Urinary bladder (tissue), 4 donors: Measurements from ENCODE around the gene TFEB. TPM values are rescaled to one million over a fixed set of nuclear protein-coding genes. Genes with fewer than 3 reads are reported as not detected.

ENCODE experiments used
- DNase-seq: peaks from one replicate; pipeline ENCODE4 v3.0.0-alpha.2; 2015; ENCODE audit errors: extremely low spot score
- H3K27ac ChIP-seq: one replicate; pipeline ENCODE4 v1.5.1; 2013; ENCODE audit warnings: low read depth, mild to moderate bottlenecking, moderate library complexity
- H3K36me3 ChIP-seq: one replicate; pipeline ENCODE4 v1.6.1; 2013; ENCODE audit warnings: mild to moderate bottlenecking, moderate library complexity; ENCODE audit not compliant: insufficient read depth
- H3K4me1 ChIP-seq: one replicate; pipeline ENCODE4 v1.6.1; 2013; ENCODE audit warnings: mild to moderate bottlenecking, moderate library complexity; ENCODE audit not compliant: insufficient read depth
- H3K4me3 ChIP-seq: one replicate; pipeline ENCODE4 v1.5.1; 2013; ENCODE audit warnings: low read depth, low read length
- WGBS: extraction: QIAGEN DNeasy Blood & Tissue Kit; methylation state at CpG from one replicate; pipeline ENCODE4 v1.1.7; 2013; 5-methylcytosine and 5-hydroxymethylcytosine counted together
- polyA plus RNA-seq: library from polyadenylated mRNA; stranded (reverse); fragments of 200-250 nt; gene quantifications from one replicate; pipeline ENCODE4 v1.2.3, GENCODE V29; 2013
- total RNA-seq: library from RNA; depleted of rRNA; stranded (reverse); fragments of >200 nt; gene quantifications from one replicate; pipeline ENCODE4 v1.2.3, GENCODE V29; 2014
- donor health status: healthy with polysubstance abuse.
- donor health status: healthy.

The TFEB gene
- total and polyA plus RNA-seq, 2 donors: 4.3 to 25.4 TPM

GRCh38 chr6:41739041-41739440 lies 3.6 kb upstream of the TFEB start:
- 66% methylated on average over 4 of the region's 4 CpGs for WGBS
- H3K4me3 ChIP-seq: no peak overlapping the region
- no peak overlapping the region for H3K27ac ChIP-seq
- no peak for DNase-seq
- H3K36me3 ChIP-seq: no peaks in the 10 kb centered on the region
- no peaks in the 10 kb centered on the region for H3K4me1 ChIP-seq

GRCh38 chr6:41737591-41738130 lies 2.3 kb upstream of the TFEB start:
- Histone ChIP-seq H3K4me1 (peaks cover 2% of the 10 kb centered on the region), H3K4me3 (no peak overlapping the region), H3K36me3 (no peaks in the 10 kb centered on the region), H3K27ac (no peak overlapping the region)
- no peak for DNase-seq
- WGBS: 84% methylated on average over 6 of the region's 6 CpGs

GRCh38 chr6:41736800-41737555 lies 1.6 kb upstream of the TFEB start:
- H3K4me3 ChIP-seq: no peak overlapping the region
- H3K36me3 ChIP-seq: no peaks in the 10 kb centered on the region
- H3K4me1 ChIP-seq: peaks cover 2% of the 10 kb centered on the region
- no peak for DNase-seq
- WGBS: 89% methylated on average over 13 of the region's 13 CpGs
- no peak overlapping the region for H3K27ac ChIP-seq

DNA sequence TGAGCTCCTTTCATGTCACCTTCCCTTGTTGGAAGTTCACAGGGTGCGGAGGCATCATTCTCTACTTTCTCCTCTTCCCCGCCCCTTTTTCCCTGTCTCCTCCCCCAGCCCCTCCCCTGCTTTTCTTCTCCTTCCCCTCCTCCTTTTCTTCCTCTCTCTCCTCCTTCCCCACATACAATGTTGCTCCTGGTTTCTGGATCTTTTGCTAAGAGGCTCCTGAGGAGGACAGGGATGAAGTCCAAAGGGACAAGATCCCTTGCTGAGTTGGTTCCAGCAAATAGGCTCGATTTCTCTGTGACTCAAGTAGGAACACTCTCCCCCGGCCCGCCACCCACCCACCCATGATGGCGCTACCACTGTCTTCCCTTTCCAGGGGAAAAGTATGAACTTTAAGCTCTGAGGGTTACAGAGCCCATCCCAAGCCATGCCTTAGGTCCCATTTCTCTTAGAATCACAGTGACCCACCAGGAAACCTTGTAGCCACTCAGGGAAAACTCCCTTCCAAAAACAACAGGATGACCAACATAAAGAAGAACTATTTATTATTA lies 852 bp upstream of the TFEB start:
- Histone ChIP-seq H3K36me3 (no peaks in the 10 kb centered on the region), H3K27ac (no peak overlapping the region), H3K4me1 (peaks cover 2% of the 10 kb centered on the region), H3K4me3 (no peak overlapping the region)
- 76% methylated on average over 6 of the region's 6 CpGs for WGBS
- DNase-seq: no peak

DNA sequence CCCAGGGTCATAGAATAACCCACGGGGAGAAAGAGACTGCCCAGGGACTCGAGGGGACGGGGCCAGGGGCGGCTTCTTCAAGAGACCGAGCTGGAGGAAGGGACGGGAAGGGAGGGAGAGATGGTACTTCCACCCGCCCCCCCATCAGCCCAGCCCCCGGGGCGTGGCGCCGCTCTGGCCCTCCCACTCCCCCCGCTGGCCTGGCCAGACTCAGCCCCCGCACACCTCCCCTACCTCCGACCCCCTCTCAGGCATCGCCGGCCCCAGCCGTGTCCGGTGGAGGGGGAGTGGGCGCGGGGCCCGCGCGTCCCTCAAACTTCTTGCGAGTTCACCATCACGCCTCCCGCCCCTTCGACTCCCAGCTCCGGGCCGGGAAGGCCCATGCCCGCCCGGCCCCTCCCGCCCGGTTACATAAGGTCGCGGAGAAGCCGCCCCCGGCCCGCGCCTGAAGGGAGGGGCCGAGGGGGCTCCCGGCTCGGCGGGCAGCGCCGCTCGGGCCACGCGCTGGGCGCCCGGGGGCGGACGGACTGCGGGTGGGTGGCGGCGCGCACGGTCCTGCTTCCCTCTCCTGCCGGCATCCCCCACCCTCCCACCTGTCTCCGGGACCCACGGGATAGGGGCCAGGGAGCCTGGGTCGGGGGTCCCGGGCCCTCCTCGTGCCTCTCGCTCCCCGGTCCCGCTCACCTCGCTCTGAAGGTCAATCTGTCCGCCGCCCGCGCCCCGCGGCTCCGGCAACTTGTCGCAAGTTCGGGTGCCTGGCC lies 562 bp downstream of the TFEB start:
- H3K4me1 ChIP-seq: peaks cover 2% of the 10 kb centered on the region
- H3K4me3 ChIP-seq: peak overlapping the region; percentile 88
- DNase-seq: peak; percentile 54
- no peaks in the 10 kb centered on the region for H3K36me3 ChIP-seq
- under 1% methylated on average over 76 of the region's 76 CpGs for WGBS
- peak overlapping the region; percentile 97 for H3K27ac ChIP-seq

DNA sequence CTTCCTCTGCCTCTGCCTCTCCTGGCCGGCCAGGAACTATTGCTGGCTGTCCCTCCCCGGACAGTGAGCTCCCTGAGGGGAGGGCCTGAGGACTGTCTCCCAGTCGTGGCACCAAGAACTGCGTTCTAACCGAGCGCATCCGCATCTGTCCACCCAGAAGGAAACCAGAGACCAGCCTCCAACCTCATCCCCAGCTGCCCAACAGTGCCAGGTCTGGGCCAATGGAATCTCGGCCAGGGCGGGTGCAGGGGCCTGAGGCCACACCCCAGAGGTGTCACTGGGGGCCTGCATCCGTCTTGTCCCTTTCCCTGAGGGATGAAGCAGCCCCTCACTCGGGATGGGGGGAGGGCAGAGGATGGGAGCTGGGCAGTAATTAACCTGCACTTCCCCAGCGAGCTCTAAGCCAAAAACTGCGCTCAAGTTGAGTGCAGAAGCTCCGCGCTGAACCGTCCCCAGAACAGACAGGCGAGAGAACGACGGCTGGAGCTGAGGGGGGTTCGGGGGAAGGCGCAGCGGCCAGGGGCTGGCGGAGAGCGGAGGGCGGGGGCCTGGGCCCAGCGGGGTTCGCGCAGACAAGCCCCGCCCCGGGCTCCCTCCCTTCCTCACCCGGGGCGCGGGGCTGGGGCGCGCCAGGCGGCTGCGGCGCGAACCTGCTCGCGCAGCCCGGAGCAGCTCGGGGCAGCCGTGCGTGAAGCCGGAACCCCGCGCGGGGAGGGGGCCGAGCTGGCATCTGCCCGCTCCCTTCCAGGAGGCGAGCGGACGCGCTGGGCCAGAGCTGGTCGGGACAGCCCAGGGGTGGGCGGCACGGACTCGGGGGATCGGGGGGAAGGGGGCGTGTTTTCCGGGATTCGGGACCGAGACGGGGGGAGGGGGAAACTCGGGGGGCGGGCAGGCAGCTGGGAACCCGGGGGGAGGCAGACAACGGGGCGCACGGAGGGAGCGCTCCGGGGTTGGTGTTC lies 1.4 kb downstream of the TFEB start:
- peak overlapping the region; percentile 88 for H3K4me3 ChIP-seq
- no peaks in the 10 kb centered on the region for H3K36me3 ChIP-seq
- no peak for DNase-seq
- WGBS: 1% methylated on average over 73 of the region's 73 CpGs
- peak overlapping the region; percentile 77 for H3K27ac ChIP-seq
- peaks cover 2% of the 10 kb centered on the region for H3K4me1 ChIP-seq

- DNase-seq: no peak
- no peaks in the 10 kb centered on the region for H3K36me3 ChIP-seq
- peak overlapping the region; percentile 77 for H3K27ac ChIP-seq
- H3K4me3 ChIP-seq: peak overlapping the region; percentile 88
- 55% methylated on average over 11 of the region's 11 CpGs for WGBS
- H3K4me1 ChIP-seq: peaks cover 2% of the 10 kb centered on the region
These were observed 2.1 kb downstream of the TFEB start for GRCh38 chr6:41733360-41733706.

DNA sequence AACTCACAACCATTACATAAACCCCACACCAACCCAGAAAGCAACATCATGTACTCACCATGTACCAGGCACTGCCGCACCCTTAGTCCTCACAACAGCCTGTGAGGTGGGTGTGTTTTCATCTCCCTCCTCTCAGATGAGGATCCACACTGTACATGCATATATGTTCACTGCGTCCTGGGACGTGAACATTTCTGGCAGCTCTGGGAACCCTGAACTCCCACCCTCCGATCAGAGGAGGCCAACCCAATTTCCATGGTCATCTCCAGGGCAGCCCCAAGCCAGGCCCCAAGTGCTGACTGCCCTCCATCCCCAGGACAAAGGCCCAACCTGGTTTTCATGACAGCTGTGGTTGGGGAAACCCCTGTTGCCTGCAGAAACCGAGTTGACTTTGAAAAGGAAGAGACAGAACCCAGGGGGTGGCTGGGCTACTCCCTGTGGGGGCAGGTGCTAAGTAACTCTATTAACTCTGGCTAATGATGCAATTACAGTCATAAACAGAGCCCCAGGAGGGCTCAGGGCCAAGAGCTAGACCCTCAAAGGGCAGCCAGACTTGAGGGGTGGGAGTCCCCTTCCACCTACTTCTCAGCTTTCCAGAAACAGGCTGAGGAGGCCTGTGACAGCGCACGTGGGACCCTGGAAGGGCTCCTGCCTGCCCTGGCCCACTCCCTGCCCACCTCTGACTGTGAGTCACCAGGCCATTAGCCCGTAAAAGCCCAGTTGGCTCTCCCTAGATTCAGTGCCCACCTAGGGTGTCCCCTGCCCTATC lies 2.6 kb downstream of the TFEB start:
- Histone ChIP-seq H3K27ac (peak overlapping the region; percentile 77), H3K4me3 (peak overlapping the region; percentile 88), H3K36me3 (no peaks in the 10 kb centered on the region), H3K4me1 (peaks cover 2% of the 10 kb centered on the region)
- DNase-seq: no peak
- 76% methylated on average over 8 of the region's 8 CpGs for WGBS

DNA sequence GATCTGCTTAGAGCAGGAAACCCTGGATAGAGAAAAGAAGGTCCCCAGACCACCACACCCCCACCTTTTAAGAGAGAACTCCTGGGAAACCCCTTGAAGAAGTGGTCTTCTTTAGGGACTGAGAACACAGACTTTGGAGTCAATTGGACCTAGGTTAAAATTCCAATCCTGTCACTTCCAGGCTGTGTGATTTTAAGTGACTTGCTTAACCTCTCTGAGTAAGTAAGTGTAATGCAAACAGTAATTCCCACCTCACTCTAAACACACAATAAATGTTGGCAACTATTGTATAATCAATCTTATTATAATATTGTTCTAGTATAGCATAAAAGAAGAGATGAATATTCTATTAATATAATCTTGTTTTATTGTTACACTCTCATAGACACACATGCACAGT lies 3.3 kb downstream of the TFEB start:
- Histone ChIP-seq H3K36me3 (no peaks in the 10 kb centered on the region), H3K4me1 (peaks cover 2% of the 10 kb centered on the region), H3K4me3 (no peak overlapping the region), H3K27ac (no peak overlapping the region)
- no peak for DNase-seq

DNA sequence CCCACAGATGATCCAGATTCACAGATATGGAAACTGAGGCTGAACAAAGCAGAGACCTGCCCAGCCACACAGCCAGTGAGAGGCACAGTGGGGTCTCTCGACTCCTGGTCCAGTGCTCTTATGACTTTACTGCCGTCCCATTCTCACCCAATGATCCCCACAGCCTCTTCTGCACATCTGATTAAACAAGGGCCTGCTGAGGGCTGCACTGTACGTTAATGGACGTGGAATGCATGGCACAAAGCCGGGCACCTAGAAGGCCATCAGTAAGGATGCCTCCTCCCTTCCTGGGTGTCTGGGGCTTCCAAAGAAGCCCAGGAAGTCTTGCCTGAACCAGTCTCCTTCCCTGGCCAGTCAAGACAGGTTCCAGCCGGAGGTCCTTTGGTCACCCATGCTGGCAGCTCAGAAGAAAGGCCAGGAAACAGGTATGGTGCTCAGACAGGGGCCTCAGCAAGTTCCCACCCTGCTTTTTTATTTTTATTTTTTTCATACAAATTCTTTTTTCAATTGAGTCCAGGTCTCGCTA lies 3.8 kb downstream of the TFEB start:
- Histone ChIP-seq H3K36me3 (no peaks in the 10 kb centered on the region), H3K27ac (no peak overlapping the region), H3K4me1 (peaks cover 2% of the 10 kb centered on the region), H3K4me3 (no peak overlapping the region)
- no peak for DNase-seq
- WGBS: 85% methylated on average over 7 of the region's 7 CpGs

DNA sequence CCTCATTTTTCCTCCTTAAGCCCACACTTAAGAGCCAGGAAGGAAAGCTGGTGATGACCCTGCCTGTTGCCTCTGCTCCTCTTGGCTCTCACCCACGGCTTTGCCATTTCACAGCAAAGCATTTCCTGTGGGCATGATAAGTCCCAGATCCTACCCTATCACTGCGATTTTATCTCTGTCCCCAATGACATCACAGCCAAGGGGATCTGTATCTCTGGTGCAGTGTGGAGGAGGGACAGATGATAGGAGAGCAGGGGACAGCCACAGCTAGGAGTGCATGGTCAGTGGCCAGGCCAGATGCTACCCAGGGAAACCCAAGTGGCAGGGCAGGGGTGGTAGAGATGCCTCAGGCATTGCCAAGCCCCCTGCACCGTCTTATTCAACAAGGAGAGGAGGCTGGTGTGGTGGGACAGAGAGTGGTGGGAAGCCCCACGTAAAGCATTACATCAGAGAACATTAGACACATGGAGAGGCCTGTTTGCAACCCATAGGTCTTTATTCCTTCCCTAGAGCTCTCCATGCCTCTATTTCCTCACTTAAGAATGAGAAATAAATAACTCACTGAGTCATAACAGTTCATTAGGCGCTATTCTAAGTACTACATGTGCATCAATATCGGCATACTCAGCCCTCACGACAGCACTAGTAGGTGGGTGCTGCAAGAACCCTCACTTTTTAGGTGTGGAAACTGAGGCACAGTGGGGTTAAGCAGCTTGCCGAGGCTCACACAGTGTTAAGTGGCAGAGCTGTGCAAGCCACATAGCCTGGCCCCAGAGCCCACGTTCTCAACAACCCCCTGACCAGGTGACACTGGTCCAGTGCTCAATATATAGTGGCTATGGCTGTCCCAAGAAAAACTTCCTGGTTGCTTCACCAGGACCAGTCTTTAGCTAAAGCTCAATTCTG lies 4.6 kb downstream of the TFEB start:
- H3K4me1 ChIP-seq: peaks cover 2% of the 10 kb centered on the region

GRCh38 chr6:41729624-41730023 lies 5.8 kb downstream of the TFEB start:
- Histone ChIP-seq H3K4me1 (peaks cover 2% of the 10 kb centered on the region), H3K36me3 (no peaks in the 10 kb centered on the region), H3K4me3 (no peak overlapping the region), H3K27ac (no peak overlapping the region)
- 90% methylated on average over 7 of the region's 7 CpGs for WGBS
- no peak for DNase-seq

More for the DNA sequence above, 4.6 kb downstream of the TFEB start:
- DNase-seq: no peak
- WGBS: 72% methylated on average over 9 of the region's 9 CpGs
- Histone ChIP-seq H3K4me3 (no peak overlapping the region), H3K36me3 (no peaks in the 10 kb centered on the region), H3K27ac (no peak overlapping the region)
